Upper lobe of right lung (tissue), 1 donor: ENCODE data around the gene RTP3. TPM values are rescaled to one million over a fixed set of nuclear protein-coding genes. Genes with fewer than 3 reads are reported as not detected.
A peak's percentile ranks its signal among the peaks of the same experiment; 100 is the strongest.

Experiments
- ATAC-seq: fragments of 200-7000 bp; cut with Tn5 transposase; one replicate; pipeline ENCODE4 v1.9.1; 2020; ENCODE audit warnings: mild to moderate bottlenecking, moderate library complexity
- DNase-seq: peaks from one replicate; pipeline ENCODE4 v3.0.0-alpha.2; 2020
- H3K27ac ChIP-seq: fragments of 200-600 bp; one replicate; pipeline ENCODE4 v1.8.0; 2022
- H3K27me3 ChIP-seq: fragments of 200-600 bp; one replicate; pipeline ENCODE4 v1.8.0; 2022; ENCODE audit warnings: mild to moderate bottlenecking
- H3K36me3 ChIP-seq: fragments of 200-600 bp; one replicate; pipeline ENCODE4 v1.8.0; 2022
- H3K4me1 ChIP-seq: fragments of 200-600 bp; one replicate; pipeline ENCODE4 v1.8.0; 2022
- H3K4me3 ChIP-seq: fragments of 200-600 bp; one replicate; pipeline ENCODE4 v1.8.0; 2022; ENCODE audit warnings: mild to moderate bottlenecking
- H3K9me3 ChIP-seq: fragments of 200-600 bp; one replicate; pipeline ENCODE4 v1.8.0; 2022
- intact Hi-C: fragments of 100-400 bp; cut with DNase I; formaldehyde crosslinking; loops from one replicate; pipeline ENCODE4 v1.11.0; 2022
- total RNA-seq: library from RNA; stranded (reverse); fragmentation: NEBNext Ultra II Directional; extraction: Animal tissue kit (Norgen Biotek cat#: 25700); gene quantifications from one replicate; pipeline ENCODE4 v1.2.1, GENCODE V29; 2021
- TF ChIP-seq, protein P1 (sequence below): fragments of 200-600 bp; IDR thresholded peaks from one replicate; pipeline ENCODE4 v1.8.0; 2022; ENCODE audit warnings: antibody characterized with exemption
- donor health status: DM: no; HTN: yes; CAD: no; lungs with severe emphysema.

The RTP3 gene
- total RNA-seq, 1 donor from 2014 or later, result not detected

DNA sequence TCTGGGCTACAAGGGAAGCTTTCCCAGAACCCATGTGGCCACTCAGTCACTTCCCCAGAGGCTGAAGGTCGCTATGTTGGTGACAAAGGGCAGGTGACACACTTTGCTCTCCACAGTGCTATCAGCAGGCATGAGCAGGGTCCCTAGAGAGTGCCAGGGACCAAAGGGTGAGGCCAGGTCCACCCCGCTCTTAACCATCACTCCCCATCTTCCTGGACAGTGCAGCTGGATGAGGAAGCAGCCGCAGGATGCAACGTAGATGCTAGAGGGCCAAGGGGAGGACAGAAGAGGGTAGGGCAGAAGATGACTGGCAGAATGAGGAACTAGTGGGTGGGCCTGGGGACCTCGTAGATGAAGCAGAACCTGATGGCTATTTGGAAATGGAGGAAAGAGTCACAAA, 19.4 kb upstream of the RTP3 start:
- H3K4me3 ChIP-seq, result no peak overlapping the region
- H3K27ac ChIP-seq, result no peak overlapping the region
- TF ChIP-seq, protein P1, sequence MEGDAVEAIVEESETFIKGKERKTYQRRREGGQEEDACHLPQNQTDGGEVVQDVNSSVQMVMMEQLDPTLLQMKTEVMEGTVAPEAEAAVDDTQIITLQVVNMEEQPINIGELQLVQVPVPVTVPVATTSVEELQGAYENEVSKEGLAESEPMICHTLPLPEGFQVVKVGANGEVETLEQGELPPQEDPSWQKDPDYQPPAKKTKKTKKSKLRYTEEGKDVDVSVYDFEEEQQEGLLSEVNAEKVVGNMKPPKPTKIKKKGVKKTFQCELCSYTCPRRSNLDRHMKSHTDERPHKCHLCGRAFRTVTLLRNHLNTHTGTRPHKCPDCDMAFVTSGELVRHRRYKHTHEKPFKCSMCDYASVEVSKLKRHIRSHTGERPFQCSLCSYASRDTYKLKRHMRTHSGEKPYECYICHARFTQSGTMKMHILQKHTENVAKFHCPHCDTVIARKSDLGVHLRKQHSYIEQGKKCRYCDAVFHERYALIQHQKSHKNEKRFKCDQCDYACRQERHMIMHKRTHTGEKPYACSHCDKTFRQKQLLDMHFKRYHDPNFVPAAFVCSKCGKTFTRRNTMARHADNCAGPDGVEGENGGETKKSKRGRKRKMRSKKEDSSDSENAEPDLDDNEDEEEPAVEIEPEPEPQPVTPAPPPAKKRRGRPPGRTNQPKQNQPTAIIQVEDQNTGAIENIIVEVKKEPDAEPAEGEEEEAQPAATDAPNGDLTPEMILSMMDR, result no peak
- no peaks in the 10 kb centered on the region for H3K27me3 ChIP-seq
- DNase-seq (no peak), ATAC-seq (peak; percentile 49)
- intact Hi-C loops, result no loop called here
- no peaks in the 10 kb centered on the region for H3K36me3 ChIP-seq
- H3K9me3 ChIP-seq, result no peaks in the 10 kb centered on the region
- no peaks in the 10 kb centered on the region for H3K4me1 ChIP-seq

DNA sequence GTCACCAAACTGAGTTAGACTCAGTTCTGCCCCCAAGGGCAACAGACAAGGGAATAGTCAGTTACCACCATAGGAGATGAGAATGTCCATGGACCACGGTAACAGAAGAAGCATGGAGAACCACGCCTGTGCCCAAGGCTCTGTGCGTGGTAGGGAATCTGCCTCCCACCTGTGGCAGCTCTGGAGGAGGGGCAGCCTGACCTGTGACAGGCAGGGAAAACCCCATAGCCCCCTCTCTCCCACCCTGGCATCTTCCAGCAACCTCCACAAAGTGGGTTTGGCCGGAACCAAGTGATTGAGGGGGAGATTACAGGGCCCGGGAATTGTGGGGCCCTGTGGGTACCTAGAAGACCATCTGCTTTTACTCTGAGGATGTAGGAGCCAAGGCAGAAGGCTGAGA, 18.8 kb upstream of the RTP3 start:
- no peak overlapping the region for H3K4me3 ChIP-seq
- H3K27me3 ChIP-seq, result no peaks in the 10 kb centered on the region
- TF ChIP-seq, protein P1, result no peak
- no peaks in the 10 kb centered on the region for H3K9me3 ChIP-seq
- no peak overlapping the region for H3K27ac ChIP-seq
- DNase-seq, result no peak
- ATAC-seq, result no peak
- intact Hi-C loops, result no loop called here
- no peaks in the 10 kb centered on the region for H3K4me1 ChIP-seq
- no peaks in the 10 kb centered on the region for H3K36me3 ChIP-seq

DNA sequence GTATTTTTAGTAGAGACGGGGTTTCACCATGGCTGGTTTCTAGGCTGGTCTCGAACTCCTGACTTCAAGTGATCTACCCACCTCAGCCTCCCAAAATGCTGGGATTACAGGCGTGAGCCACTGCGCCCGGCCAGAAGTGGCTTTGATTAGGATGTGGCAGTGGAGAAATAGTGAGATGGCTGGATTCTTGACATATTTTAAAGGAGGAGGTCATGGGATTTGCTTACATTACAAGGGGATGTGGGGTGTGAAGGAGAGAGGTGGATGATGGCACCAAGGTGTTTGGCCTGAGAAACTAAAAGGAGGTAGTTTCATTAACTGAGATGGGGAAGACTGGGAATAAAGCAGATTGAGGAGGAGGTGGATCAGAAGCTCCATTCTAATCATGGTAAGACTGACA, 18.1 kb upstream of the RTP3 start:
- H3K27ac ChIP-seq, result no peak overlapping the region
- no peaks in the 10 kb centered on the region for H3K36me3 ChIP-seq
- DNase-seq, result no peak
- H3K27me3 ChIP-seq, result no peaks in the 10 kb centered on the region
- H3K9me3 ChIP-seq, result no peaks in the 10 kb centered on the region
- no peaks in the 10 kb centered on the region for H3K4me1 ChIP-seq
- intact Hi-C loops, result no loop called here
- TF ChIP-seq, protein P1, result no peak
- no peak overlapping the region for H3K4me3 ChIP-seq
- no peak for ATAC-seq

DNA sequence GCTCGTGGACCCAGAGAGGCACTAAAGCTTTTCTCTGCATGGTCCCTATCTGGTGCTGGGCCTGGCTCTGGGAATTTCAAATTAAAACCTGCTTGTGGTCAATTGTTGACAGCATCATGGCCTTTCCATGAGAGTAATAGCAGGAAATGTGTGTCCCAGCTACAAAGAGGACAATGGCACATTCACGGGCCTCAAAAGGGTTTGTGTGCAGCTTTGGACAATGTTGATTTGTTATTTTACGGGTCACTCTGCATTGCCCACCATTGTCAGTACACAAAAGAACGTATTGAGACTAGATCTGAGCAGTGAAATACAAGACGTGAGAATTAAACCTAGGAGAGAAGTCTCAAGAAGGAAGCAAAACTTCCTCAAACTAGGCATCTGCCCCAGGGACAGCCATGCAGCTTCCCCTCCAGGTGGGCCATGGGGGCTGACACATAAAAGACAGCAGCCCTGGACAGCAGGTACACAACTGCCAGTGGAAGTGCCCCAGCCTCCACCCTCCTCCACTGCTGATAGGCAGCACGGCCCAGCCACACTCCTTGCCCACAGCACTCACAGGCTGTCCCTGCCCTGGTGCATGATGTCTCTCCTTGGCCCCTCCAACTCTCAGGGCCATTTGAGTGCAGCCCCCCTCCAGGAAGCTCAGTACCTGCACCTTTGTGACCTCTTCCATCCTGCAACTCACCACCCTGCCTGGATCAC, 17.1 kb upstream of the RTP3 start:
- DNase-seq (no peak), ATAC-seq (no peak)
- no peaks in the 10 kb centered on the region for H3K9me3 ChIP-seq
- intact Hi-C loops, result no loop called here
- no peaks in the 10 kb centered on the region for H3K27me3 ChIP-seq
- no peak overlapping the region for H3K27ac ChIP-seq
- H3K4me3 ChIP-seq, result no peak overlapping the region
- no peaks in the 10 kb centered on the region for H3K36me3 ChIP-seq
- TF ChIP-seq, protein P1, result no peak
- no peaks in the 10 kb centered on the region for H3K4me1 ChIP-seq

DNA sequence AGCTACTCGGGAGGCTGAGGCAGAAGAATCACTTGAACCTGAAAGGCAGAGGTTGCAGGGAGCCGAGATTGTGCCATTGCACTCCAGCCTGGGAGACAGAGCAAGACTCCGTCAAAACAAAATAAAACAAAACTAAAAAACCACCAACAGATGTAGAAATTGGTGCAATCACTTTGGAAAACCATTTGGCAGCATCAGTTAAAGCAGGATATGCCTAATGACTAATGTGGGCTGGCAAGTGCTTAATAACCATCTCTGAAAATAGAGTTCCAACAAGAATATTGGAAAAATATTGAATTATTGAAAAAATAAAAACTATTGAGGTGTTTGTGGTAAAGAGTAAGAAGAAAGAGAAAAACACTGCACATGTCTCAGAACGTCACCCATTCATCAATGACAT, 16.1 kb upstream of the RTP3 start:
- Histone ChIP-seq H3K27me3 (no peaks in the 10 kb centered on the region), H3K4me1 (no peaks in the 10 kb centered on the region), H3K9me3 (no peaks in the 10 kb centered on the region), H3K4me3 (no peak overlapping the region), H3K27ac (no peak overlapping the region), H3K36me3 (no peaks in the 10 kb centered on the region)
- TF ChIP-seq, protein P1, result no peak
- intact Hi-C loops, result no loop called here
- DNase-seq, result no peak
- no peak for ATAC-seq
